Astrocyte (in vitro differentiated cells and primary cell): ENCODE measurements around the gene ATP2B3. TPM values are rescaled to one million over a fixed set of nuclear protein-coding genes. Genes with fewer than 3 reads are reported as not detected.

Source experiments
- DNase-seq: peaks from one replicate; pipeline ENCODE4 v3.0.0-alpha.2; 2010; ENCODE audit warnings: low read depth
- FAIRE-seq: peaks from 2 replicates; lab custom pipeline; 2011; peaks lifted over from hg19 to GRCh38; lab: Jason Lieb, UNC
- H2AFZ ChIP-seq: 2 replicates; pipeline ENCODE4 v1.6.0; 2012; ENCODE audit warnings: low read depth, low read length, inconsistent platforms
- H3K27ac ChIP-seq: 2 replicates; pipeline ENCODE4 v1.5.1; 2011; ENCODE audit warnings: low read depth, low read length, inconsistent platforms
- H3K27me3 ChIP-seq: 2 replicates; pipeline ENCODE4 v1.6.0; 2011; ENCODE audit warnings: low read length, inconsistent platforms; ENCODE audit not compliant: insufficient read depth
- H3K36me3 ChIP-seq: 2 replicates; pipeline ENCODE4 v1.5.1; 2011; ENCODE audit warnings: low read length, inconsistent platforms; ENCODE audit not compliant: insufficient read depth
- H3K4me1 ChIP-seq: 2 replicates; pipeline ENCODE4 v1.5.1; 2011; ENCODE audit warnings: low read length, inconsistent platforms; ENCODE audit not compliant: insufficient read depth
- H3K4me2 ChIP-seq: 2 replicates; pipeline ENCODE4 v1.6.0; 2012; ENCODE audit warnings: low read length, inconsistent platforms
- H3K4me3 ChIP-seq: 2 replicates; pipeline ENCODE4 v1.5.1; 2011; ENCODE audit warnings: low read depth, mild to moderate bottlenecking, low read length, inconsistent platforms; ENCODE audit not compliant: insufficient read depth
- H3K79me2 ChIP-seq: 2 replicates; pipeline ENCODE4 v1.6.0; 2012; ENCODE audit warnings: mild to moderate bottlenecking, low read length, inconsistent platforms; ENCODE audit not compliant: insufficient read depth
- H3K9ac ChIP-seq: 2 replicates; pipeline ENCODE4 v1.6.0; 2012; ENCODE audit warnings: mild to moderate bottlenecking, low read length, inconsistent platforms
- H3K9me3 ChIP-seq: 2 replicates; pipeline ENCODE4 v1.5.1; 2012; ENCODE audit warnings: low read depth, mild to moderate bottlenecking, low read length, inconsistent platforms; ENCODE audit not compliant: insufficient read depth
- H4K20me1 ChIP-seq: 2 replicates; pipeline ENCODE4 v1.6.0; 2012; ENCODE audit warnings: low read length, inconsistent platforms; ENCODE audit not compliant: insufficient read depth
- H3K27ac Mint-ChIP-seq: one replicate; pipeline ENCODE4 v1.8.0; 2021; ENCODE audit warnings: mild to moderate bottlenecking, mixed read lengths; ENCODE audit not compliant: unreplicated experiment
- H3K27me3 Mint-ChIP-seq: one replicate; pipeline ENCODE4 v1.8.0; 2021; ENCODE audit warnings: low read depth, mixed read lengths; ENCODE audit not compliant: unreplicated experiment
- H3K36me3 Mint-ChIP-seq: one replicate; pipeline ENCODE4 v1.8.0; 2021; ENCODE audit warnings: low read depth, mixed read lengths; ENCODE audit not compliant: unreplicated experiment
- H3K4me1 Mint-ChIP-seq: one replicate; pipeline ENCODE4 v1.8.0; 2021; ENCODE audit warnings: low read depth, mixed read lengths; ENCODE audit not compliant: unreplicated experiment
- H3K4me3 Mint-ChIP-seq: one replicate; pipeline ENCODE4 v1.8.0; 2021; ENCODE audit warnings: mild to moderate bottlenecking, moderate library complexity, mixed read lengths; ENCODE audit not compliant: unreplicated experiment
- H3K9me3 Mint-ChIP-seq: one replicate; pipeline ENCODE4 v1.8.0; 2021; ENCODE audit warnings: mild to moderate bottlenecking, mixed read lengths; ENCODE audit not compliant: unreplicated experiment
- EZH2 ChIP-seq: IDR thresholded peaks from 2 replicates; pipeline ENCODE4 v1.6.1; 2012; ENCODE audit warnings: mild to moderate bottlenecking, low read length, inconsistent platforms; ENCODE audit not compliant: insufficient read depth
- total RNA-seq: library from RNA; stranded (reverse); gene quantifications from 2 replicates; pipeline ENCODE4 v1.2.1, GENCODE V29; 2021
- TF ChIP-seq, protein P1 (sequence below): IDR thresholded peaks from 2 replicates; pipeline ENCODE4 v1.5.1; 2011; ENCODE audit warnings: low read depth, mild to moderate bottlenecking, inconsistent platforms, low read length, moderate library complexity; ENCODE audit not compliant: insufficient read depth

Gene ATP2B3
- total RNA-seq, 1 donor from 2014 or later, result 0.52 TPM

DNA sequence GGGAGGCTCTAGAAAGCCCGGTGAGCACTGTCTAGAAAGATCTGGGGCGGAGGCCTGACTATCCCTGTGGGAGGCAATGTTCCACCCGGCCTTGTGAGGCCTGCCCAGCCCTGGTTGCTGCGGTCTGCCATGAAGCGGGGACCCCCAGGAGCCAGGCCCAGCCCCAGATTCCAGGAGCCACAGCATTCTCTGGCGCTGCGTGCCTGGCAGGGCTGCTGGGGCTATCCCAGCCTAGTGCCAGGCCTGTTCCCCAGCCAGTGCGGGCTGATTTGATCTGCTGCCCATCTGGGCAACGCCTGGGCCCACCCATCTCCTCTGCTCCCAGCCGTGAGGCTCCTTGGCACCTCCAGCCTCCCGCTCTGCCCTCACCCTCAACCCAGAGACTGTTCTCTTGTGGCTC is 19.6 kb downstream of the ATP2B3 start:
- H3K9ac ChIP-seq, result no peak overlapping the region
- no peak for FAIRE-seq
- Mint-ChIP-seq H3K36me3 (no peaks in the 10 kb centered on the region), H3K9me3 (no peaks in the 10 kb centered on the region), H3K4me3 (no peak overlapping the region), H3K27ac (no peak overlapping the region), H3K27me3 (peaks cover 8% of the 10 kb centered on the region), H3K4me1 (peaks cover 6% of the 10 kb centered on the region)
- H2AFZ ChIP-seq, result no peak overlapping the region
- no peak overlapping the region for H3K4me2 ChIP-seq
- no peaks in the 10 kb centered on the region for H3K4me1 ChIP-seq
- no peak for DNase-seq
- no peaks in the 10 kb centered on the region for H3K36me3 ChIP-seq
- no peak overlapping the region for H3K27ac ChIP-seq
- no peaks in the 10 kb centered on the region for H3K27me3 ChIP-seq
- TF ChIP-seq EZH2, result no peak
- TF ChIP-seq, protein P1, sequence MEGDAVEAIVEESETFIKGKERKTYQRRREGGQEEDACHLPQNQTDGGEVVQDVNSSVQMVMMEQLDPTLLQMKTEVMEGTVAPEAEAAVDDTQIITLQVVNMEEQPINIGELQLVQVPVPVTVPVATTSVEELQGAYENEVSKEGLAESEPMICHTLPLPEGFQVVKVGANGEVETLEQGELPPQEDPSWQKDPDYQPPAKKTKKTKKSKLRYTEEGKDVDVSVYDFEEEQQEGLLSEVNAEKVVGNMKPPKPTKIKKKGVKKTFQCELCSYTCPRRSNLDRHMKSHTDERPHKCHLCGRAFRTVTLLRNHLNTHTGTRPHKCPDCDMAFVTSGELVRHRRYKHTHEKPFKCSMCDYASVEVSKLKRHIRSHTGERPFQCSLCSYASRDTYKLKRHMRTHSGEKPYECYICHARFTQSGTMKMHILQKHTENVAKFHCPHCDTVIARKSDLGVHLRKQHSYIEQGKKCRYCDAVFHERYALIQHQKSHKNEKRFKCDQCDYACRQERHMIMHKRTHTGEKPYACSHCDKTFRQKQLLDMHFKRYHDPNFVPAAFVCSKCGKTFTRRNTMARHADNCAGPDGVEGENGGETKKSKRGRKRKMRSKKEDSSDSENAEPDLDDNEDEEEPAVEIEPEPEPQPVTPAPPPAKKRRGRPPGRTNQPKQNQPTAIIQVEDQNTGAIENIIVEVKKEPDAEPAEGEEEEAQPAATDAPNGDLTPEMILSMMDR, result no peak
- H4K20me1 ChIP-seq, result no peaks in the 10 kb centered on the region
- H3K9me3 ChIP-seq, result no peaks in the 10 kb centered on the region
- no peak overlapping the region for H3K4me3 ChIP-seq
- no peaks in the 10 kb centered on the region for H3K79me2 ChIP-seq

DNA sequence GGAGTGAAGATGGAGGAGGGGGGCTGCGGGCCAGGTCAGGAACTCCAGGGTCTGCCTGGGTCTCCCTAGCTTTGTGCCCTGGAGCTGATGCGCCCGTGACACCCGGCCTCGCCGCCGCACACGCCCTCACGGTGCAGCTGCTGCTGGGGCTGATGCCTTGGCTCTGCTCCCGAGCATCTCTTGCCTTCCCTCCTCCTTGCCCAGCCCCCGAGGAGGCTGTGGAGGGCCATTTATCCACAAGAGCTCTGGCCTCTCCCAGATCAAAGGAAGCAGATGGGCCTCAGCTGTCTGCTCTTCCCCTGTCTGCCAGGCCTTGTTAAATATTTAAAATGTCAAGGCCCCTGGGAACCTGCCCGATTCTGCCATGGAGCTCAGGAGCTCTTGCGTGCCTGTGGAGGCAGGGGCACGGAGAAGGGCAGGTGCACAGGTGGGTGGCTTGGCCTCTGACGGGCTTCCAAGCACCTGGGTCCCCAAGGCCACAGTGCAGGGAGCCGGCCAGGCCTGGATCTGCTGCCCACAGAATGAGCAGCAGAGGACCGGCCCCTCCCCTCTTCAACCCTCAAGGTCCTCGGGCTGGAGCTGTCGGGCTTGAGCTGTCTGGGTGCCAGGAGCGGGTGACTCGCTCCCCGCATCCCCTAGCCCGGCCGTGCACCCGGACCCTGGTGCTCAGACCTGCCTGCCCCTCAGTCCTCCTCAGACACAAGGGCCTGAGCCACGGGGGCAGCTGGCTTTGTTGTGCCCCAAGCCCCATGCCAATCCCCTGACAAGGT is 20.3 kb downstream of the ATP2B3 start:
- Histone ChIP-seq H3K27ac (no peak overlapping the region), H3K79me2 (no peaks in the 10 kb centered on the region), H3K27me3 (no peaks in the 10 kb centered on the region), H3K9ac (no peak overlapping the region), H3K4me1 (no peaks in the 10 kb centered on the region), H2AFZ (no peak overlapping the region), H4K20me1 (no peaks in the 10 kb centered on the region), H3K9me3 (no peaks in the 10 kb centered on the region), H3K4me3 (no peak overlapping the region), H3K4me2 (no peak overlapping the region), H3K36me3 (no peaks in the 10 kb centered on the region)
- DNase-seq (no peak), FAIRE-seq (no peak)
- H3K4me3 Mint-ChIP-seq, result no peak overlapping the region
- no peaks in the 10 kb centered on the region for H3K36me3 Mint-ChIP-seq
- no peaks in the 10 kb centered on the region for H3K9me3 Mint-ChIP-seq
- H3K27me3 Mint-ChIP-seq, result peaks cover 8% of the 10 kb centered on the region
- TF ChIP-seq, protein P1, result no peak
- no peak for TF ChIP-seq EZH2
- peaks cover 6% of the 10 kb centered on the region for H3K4me1 Mint-ChIP-seq
- H3K27ac Mint-ChIP-seq, result no peak overlapping the region

DNA sequence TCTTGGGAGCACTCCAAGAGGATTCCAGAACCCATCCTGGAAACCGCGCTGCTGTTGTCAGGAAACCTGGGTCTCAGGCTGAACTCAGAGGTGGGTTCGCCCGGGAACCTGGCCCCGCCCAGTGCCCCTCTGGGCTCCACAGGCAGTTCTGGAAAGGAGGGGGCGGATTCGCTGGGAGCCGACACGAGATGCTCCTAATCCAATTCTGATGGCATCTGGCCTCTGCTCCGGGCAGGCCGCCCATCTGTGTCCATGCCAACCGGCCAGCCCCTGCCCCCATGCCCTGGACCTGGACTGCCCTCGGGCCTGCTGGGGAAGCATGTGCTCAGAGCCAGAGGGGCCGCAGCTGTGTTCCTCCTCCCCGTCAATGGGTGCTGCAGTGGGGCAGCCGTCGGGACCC is 21.0 kb downstream of the ATP2B3 start:
- TF ChIP-seq EZH2, result no peak
- TF ChIP-seq, protein P1, result no peak
- Mint-ChIP-seq H3K27me3 (peaks cover 8% of the 10 kb centered on the region), H3K4me1 (peaks cover under 1% of the 10 kb centered on the region), H3K27ac (no peak overlapping the region), H3K9me3 (no peaks in the 10 kb centered on the region), H3K4me3 (no peak overlapping the region), H3K36me3 (no peaks in the 10 kb centered on the region)
- Histone ChIP-seq H3K4me2 (no peak overlapping the region), H3K27me3 (no peaks in the 10 kb centered on the region), H3K36me3 (no peaks in the 10 kb centered on the region), H2AFZ (no peak overlapping the region), H4K20me1 (no peaks in the 10 kb centered on the region), H3K4me3 (no peak overlapping the region), H3K79me2 (no peaks in the 10 kb centered on the region), H3K4me1 (no peaks in the 10 kb centered on the region), H3K27ac (no peak overlapping the region), H3K9ac (no peak overlapping the region), H3K9me3 (no peaks in the 10 kb centered on the region)
- FAIRE-seq (no peak), DNase-seq (no peak)
